Measurements from ENCODE around the gene INPP5F. TPM values are rescaled to one million over a fixed set of nuclear protein-coding genes. Genes with fewer than 3 reads are reported as not detected.
A peak's percentile ranks its signal among the peaks of the same experiment; 100 is the strongest.
"Not testable (repeated sequence)": the region's sequence is repeated elsewhere in the genome, so short reads cannot be mapped to it uniquely, and the experiment has no call there.

The INPP5F gene
- polyA plus RNA-seq, 4 donors, result 50.4 to 59.7 (median 52.5) TPM

GRCh38 chr10:119772334-119772733 is 46.5 kb downstream of the INPP5F start:
- no peak for DNase-seq (ENCODE audit: low read depth in 4 of 4, low spot score in 2 of 4)

- not testable (repeated sequence) for DNase-seq (ENCODE audit: low read depth in 4 of 4, low spot score in 2 of 4)
Measured at GRCh38 chr10:119773041-119773440, 47.2 kb downstream of the INPP5F start.

DNA sequence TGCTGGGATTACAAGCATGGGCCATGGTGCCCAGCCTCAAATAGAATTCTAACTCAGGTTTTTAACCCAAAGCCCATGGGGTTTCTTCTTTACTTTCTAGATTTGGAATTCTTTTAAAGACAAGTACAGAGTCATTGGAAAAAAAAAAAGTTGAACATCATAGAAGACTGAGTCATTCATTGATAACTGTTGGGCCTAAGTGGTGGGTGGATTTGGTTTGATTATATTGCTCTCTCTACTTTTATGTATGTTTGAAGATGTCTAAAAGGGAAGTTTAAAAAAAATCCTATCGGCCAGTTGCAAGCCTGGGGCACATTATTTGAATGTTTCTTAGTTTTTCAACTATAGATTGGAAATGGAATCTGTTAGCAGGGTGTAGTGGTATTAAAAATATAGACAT is 49.7 kb downstream of the INPP5F start:
- DNase-seq (ENCODE audit: low read depth in 4 of 4, low spot score in 2 of 4), result no peak

DNA sequence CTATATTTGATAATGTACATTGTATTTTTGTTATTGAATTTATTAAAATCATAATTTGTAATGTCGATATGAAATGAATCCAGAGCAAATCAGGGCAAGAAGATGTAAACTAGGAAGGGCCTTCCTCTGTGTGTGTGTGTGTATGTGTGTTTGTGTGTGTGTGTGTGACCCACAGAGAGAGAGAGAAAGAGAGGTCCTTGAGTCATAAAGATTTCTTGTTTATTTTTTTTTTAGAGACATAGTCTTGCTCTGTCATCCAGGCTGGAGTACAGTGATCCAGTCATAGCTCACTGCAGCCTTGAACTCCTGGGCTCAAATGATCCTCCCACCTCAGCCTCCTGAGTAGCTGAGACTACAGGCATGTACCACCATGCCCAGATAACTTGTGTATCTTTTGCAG is 50.7 kb downstream of the INPP5F start:
- no peak for DNase-seq (ENCODE audit: low read depth in 4 of 4, low spot score in 2 of 4)

GRCh38 chr10:119777686-119778085 is 51.8 kb downstream of the INPP5F start:
- DNase-seq (ENCODE audit: low read depth in 4 of 4, low spot score in 2 of 4), result no peak

DNA sequence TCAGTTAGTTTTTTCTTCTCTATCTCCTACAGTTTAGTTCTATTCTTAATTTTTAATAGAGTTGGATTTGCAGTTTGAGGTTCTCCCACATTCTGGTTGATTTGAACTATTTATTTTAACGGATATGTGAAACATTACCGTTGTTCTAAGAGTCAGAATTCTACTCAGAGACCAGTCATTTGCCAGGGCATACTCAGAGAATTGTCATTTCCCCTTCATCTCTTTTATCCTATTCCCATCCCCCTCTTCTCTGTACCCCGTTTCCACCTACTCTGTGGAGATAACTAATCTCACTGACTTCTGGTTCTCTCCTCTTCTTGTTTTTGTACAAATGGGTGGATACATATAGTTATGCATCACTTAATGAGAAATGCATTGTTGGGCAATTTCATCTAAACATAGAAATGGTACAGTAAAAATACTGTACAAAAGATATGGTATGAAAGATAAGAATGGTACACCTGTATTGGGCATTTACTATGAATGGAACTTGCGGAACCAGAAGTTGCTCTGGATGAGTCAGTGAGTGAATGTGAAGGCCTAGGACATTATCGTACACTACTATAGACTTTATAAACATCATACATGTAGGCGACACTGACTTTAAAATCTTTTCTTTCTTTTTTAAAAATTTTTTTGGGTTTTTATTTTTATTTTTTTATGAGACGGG is 53.1 kb downstream of the INPP5F start:
- no peak for DNase-seq (ENCODE audit: low read depth in 4 of 4, low spot score in 2 of 4)

- DNase-seq (ENCODE audit: low read depth in 4 of 4, low spot score in 2 of 4), result no peak
Measured at GRCh38 chr10:119780879-119781480, 55.1 kb downstream of the INPP5F start.

DNA sequence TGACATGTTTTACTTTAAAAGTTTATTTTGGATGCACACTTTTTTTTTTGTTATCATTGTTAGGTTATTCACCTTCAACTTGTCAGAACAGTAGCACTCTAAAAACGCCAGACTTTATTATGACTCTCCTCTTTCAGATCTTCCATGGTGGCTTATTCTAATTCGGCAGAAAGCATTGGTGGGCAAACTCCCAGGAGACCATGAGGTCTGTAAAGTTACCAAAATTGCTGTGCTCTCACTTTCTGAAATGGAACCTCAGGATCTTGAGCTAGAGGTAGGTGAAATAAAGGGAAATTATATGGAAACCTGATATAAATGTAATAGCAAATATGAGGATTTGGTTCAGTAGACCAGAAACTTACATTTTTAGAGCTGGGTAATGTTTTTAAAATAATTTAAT is 55.6 kb downstream of the INPP5F start:
- no peak for DNase-seq (ENCODE audit: low read depth in 4 of 4, low spot score in 2 of 4)

DNA sequence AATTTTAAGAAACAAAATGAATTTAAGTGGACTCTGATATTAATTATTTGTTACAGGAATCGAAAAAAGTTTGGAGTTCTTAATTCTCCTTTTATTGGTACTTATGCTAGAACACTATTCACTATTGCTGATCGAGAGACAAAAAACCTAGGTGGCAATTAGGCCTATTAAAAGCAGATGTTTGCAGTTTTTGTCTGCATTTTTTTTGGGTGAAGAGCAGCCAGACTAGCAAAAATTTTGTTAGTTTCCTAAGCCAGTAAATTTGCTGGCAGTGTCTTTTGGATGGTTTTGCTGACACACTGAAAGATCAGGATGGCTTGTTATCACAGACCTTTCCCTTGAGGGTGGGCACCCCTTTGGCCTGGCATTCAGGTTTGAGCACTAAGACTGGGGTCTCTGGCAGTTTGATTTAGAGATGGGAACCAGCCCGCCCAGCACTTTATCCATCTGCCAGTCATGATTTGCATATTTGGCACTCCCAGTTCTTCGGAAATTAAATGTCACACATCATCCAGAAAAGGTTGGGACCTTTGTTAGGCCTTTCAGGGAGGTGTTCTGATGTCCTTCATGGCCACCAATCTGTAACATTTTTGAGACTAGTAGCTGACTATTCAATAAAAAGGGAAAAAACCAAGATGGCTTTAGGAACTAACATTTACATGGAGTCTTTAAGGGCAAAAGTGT is 57.3 kb downstream of the INPP5F start:
- DNase-seq (ENCODE audit: low read depth in 4 of 4, low spot score in 2 of 4), result no peak

GRCh38 chr10:119783665-119784027 is 57.8 kb downstream of the INPP5F start:
- DNase-seq (ENCODE audit: low read depth in 4 of 4, low spot score in 2 of 4), result no peak

GRCh38 chr10:119784340-119785067 is 58.7 kb downstream of the INPP5F start:
- DNase-seq (ENCODE audit: low read depth in 4 of 4, low spot score in 2 of 4), result no peak

- DNase-seq (ENCODE audit: low read depth in 4 of 4, low spot score in 2 of 4), result peak; percentile 11 to 36 (median 21)
Measured at GRCh38 chr10:119786117-119786769, 60.4 kb downstream of the INPP5F start.

DNA sequence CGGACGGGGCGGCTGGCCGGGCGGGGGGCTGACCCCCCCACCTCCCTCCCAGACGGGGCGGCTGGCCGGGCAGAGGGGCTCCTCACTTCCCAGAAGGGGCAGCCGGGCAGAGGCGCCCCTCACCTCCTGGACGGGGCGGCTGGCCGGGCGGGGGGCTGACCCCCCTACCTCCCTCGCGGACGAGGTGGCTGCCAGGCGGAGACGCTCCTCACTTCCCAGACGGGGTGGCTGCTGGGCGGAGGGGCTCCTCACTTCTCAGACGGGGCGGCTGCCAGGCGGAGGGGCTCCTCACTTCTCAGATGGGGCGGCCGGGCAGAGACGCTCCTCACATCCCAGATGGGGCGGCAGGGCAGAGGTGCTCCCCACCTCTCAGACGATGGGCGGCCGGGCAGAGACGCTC is 69.3 kb downstream of the INPP5F start:
- DNase-seq (ENCODE audit: low read depth in 4 of 4, low spot score in 2 of 4), result not testable (repeated sequence)

DNA sequence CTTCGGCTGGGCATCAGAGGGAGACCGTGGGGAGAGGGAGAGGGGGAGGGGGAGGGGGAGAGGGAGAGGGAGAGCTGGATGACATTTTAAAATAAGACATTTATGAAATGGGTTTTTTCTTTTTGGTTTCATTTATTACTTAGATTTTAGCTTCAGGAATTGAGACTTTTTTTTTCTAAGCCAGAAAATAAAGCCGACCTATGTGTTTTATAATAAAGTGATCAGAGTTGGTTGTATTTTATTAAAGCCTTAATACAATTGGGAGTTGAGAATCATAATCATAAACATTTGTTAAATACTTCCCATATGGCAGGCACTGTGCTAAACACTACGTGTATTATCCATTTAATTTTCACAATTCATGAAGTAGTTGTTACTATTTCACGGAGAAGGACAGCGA is 70.2 kb downstream of the INPP5F start:
- no peak for DNase-seq (ENCODE audit: low read depth in 4 of 4, low spot score in 2 of 4)

GRCh38 chr10:119801176-119801575 is 75.3 kb downstream of the INPP5F start:
- DNase-seq (ENCODE audit: low read depth in 4 of 4, low spot score in 2 of 4), result no peak

GRCh38 chr10:119801998-119802538 is 76.2 kb downstream of the INPP5F start:
- no peak for DNase-seq (ENCODE audit: low read depth in 4 of 4, low spot score in 2 of 4)

- DNase-seq (ENCODE audit: low read depth in 4 of 4, low spot score in 2 of 4), result no peak
Measured at GRCh38 chr10:119803264-119803663, 77.4 kb downstream of the INPP5F start.

DNA sequence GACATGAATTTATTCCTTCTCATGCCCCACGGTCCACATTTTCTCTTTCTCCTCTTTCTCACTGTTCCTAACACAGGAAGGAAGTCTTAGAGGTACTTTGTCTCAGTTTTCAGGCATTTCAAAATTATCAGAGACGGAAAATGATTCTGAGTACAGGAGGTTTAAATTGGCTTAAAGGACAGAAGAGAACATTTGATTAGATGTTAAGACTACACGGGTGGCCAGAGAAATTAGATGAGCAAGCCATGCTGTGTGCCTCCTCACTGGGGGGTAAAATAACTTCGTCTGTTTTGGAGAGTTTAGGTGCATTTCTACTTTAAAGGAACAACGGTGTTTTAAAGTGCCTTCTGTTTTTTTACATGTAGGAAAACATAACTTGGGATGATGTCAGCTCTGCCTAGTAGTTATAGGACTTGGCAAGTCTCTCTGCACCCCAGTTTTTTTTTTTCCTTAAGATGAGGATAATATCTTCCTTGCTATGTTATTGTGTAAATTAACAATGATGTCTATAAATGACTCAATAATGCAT is 79.9 kb downstream of the INPP5F start:
- no peak for DNase-seq (ENCODE audit: low read depth in 4 of 4, low spot score in 2 of 4)

DNA sequence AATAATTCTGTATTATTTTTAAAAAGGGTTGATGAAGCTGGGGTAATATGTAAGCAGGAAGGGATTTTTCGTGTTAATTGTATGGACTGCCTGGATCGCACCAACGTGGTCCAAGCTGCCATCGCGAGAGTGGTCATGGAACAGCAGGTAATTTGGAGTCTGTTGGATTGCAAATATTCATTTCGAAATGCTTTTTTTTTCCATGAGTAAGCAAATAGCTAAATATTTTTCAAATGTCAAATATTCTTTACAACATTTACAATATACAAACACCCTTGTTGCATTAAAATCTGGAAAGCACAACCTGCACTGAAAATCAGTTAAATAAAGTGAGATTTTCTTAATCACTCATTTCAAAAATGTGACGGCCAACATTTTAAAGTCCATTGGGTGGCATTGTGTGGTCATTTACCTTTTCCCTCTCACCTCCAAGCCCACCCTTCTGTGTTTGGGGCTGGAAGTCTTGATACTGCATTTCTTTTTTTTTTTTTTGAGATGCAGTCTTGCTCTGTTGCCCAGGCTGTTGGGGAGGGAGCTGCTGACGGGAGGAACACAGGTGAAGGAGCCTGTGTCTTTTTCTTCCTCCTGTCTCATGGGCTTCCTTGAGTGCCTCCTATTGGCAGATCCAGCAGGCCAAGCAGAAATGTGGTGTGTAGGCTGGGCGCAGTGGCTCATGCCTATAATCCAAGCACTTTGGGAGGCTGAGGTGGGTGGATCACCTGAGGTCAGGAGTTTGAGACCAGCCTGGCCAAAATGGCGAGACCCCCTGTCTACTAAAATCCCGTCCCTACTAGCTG is 80.7 kb downstream of the INPP5F start:
- no peak for DNase-seq (ENCODE audit: low read depth in 4 of 4, low spot score in 2 of 4)

Measured in left renal cortex interstitium (tissue), 4 donors.